HEK293 (cell line): ENCODE measurements around the gene RHOT2.
A peak's percentile ranks its signal among the peaks of the same experiment; 100 is the strongest.

ENCODE experiments used
- CTCF ChIA-PET: fragments of 350-600 bp; formaldehyde crosslinking; extraction: SDS; loops from one replicate; lab custom pipeline; 2021; ENCODE audit warnings: antibody characterized with exemption; lab: Yijun Ruan, JAX
- POLR2A ChIA-PET: fragments of 300-600 bp; formaldehyde crosslinking; extraction: SDS; loops from one replicate; lab custom pipeline; 2020; ENCODE audit warnings: antibody characterized with exemption, inconsistent platforms; lab: Yijun Ruan, JAX
- H3K27ac ChIP-seq: fragments of 200-500 bp; sonication (Bioruptor generic); 2 replicates; pipeline ENCODE4 v1.5.1; 2014; ENCODE audit warnings: low read depth, low read length, control low read depth, inconsistent platforms; ENCODE audit errors: extremely low read depth
- H3K36me3 ChIP-seq, 2 experiments: fragments of 200-500 bp in 1 of 2; sonication (Bioruptor generic) in 1 of 2; 1 replicate in 1 of 2; 2 replicates in 1 of 2; pipeline ENCODE4 v1.5.1; 2014 to 2017; ENCODE audit warnings: inconsistent platforms in 2 of 2, low read length in 2 of 2; ENCODE audit not compliant: control insufficient read depth in 2 of 2, insufficient read depth in 1 of 2
- H3K4me1 ChIP-seq: fragments of 200-500 bp; sonication (Bioruptor generic); 2 replicates; pipeline ENCODE4 v1.5.1; 2014; ENCODE audit warnings: mild to moderate bottlenecking, low read length, inconsistent platforms; ENCODE audit not compliant: control insufficient read depth, insufficient read depth
- H3K4me3 ChIP-seq: 2 replicates; pipeline ENCODE4 v1.5.1; 2011; ENCODE audit warnings: low read depth, mild to moderate bottlenecking, control low read depth, low read length, moderate library complexity
- H3K9me3 ChIP-seq: fragments of 200-500 bp; sonication (Bioruptor generic); 2 replicates; pipeline ENCODE4 v1.5.1; 2014; ENCODE audit warnings: low read depth, low read length, inconsistent platforms; ENCODE audit not compliant: control insufficient read depth, insufficient read depth
- BCL11B ChIP-seq: fragments of 450-650 bp; formaldehyde crosslinking; IDR thresholded peaks from 2 replicates; pipeline ENCODE4 v1.5.1; 2016; ENCODE audit warnings: low read depth, missing biosample characterization, missing genetic modification characterization
- EGR2 ChIP-seq: fragments of 450-650 bp; formaldehyde crosslinking; IDR thresholded peaks from 2 replicates; pipeline ENCODE4 v1.5.1; 2016; ENCODE audit warnings: low read depth, missing biosample characterization, missing genetic modification characterization
- FEZF1 ChIP-seq: fragments of 450-650 bp; formaldehyde crosslinking; IDR thresholded peaks from 2 replicates; pipeline ENCODE4 v1.5.1; 2016; ENCODE audit warnings: missing biosample characterization, missing genetic modification characterization
- GLIS1 ChIP-seq: fragments of 450-650 bp; formaldehyde crosslinking; IDR thresholded peaks from 2 replicates; pipeline ENCODE4 v1.5.1; 2016; ENCODE audit warnings: missing biosample characterization, missing genetic modification characterization
- KLF9 ChIP-seq: fragments of 450-650 bp; formaldehyde crosslinking; IDR thresholded peaks from 2 replicates; pipeline ENCODE4 v1.5.1; 2016; ENCODE audit warnings: missing biosample characterization, missing genetic modification characterization, low read depth
- PRDM4 ChIP-seq: fragments of 450-650 bp; formaldehyde crosslinking; IDR thresholded peaks from 2 replicates; pipeline ENCODE4 v1.5.1; 2017; ENCODE audit warnings: missing biosample characterization, missing genetic modification characterization
- SP2 ChIP-seq: fragments of 450-650 bp; formaldehyde crosslinking; IDR thresholded peaks from 2 replicates; pipeline ENCODE4 v1.5.1; 2016; ENCODE audit warnings: missing biosample characterization, missing genetic modification characterization
- ZFHX2 ChIP-seq: fragments of 450-650 bp; formaldehyde crosslinking; conservative IDR thresholded peaks from 2 replicates; pipeline ENCODE4 v1.5.1; 2016; ENCODE audit warnings: missing biosample characterization, missing genetic modification characterization
- ZIC2 ChIP-seq: fragments of 450-650 bp; formaldehyde crosslinking; IDR thresholded peaks from 2 replicates; pipeline ENCODE4 v1.5.1; 2016; ENCODE audit warnings: missing biosample characterization, missing genetic modification characterization
- ZNF132 ChIP-seq: fragments of 450-650 bp; formaldehyde crosslinking; IDR thresholded peaks from 2 replicates; pipeline ENCODE4 v1.5.1; 2017; ENCODE audit warnings: missing biosample characterization, missing genetic modification characterization, borderline replicate concordance
- ZNF24 ChIP-seq: fragments of 450-650 bp; formaldehyde crosslinking; IDR thresholded peaks from 2 replicates; pipeline ENCODE4 v1.5.1; 2016; ENCODE audit warnings: missing biosample characterization, missing genetic modification characterization
- ZNF266 ChIP-seq: fragments of 450-650 bp; formaldehyde crosslinking; IDR thresholded peaks from 2 replicates; pipeline ENCODE4 v1.5.1; 2016; ENCODE audit warnings: missing biosample characterization, missing genetic modification characterization, low read depth
- ZNF302 ChIP-seq: fragments of 450-650 bp; formaldehyde crosslinking; IDR thresholded peaks from 2 replicates; pipeline ENCODE4 v1.5.1; 2016; ENCODE audit warnings: missing biosample characterization, missing genetic modification characterization, low read depth
- TF ChIP-seq, protein P1 (sequence below): fragments of 450-650 bp; formaldehyde crosslinking; IDR thresholded peaks from 2 replicates; pipeline ENCODE4 v1.5.1; 2017; ENCODE audit warnings: missing biosample characterization, missing genetic modification characterization
- TF ChIP-seq, protein P2 (sequence below): fragments of 450-650 bp; formaldehyde crosslinking; IDR thresholded peaks from 2 replicates; pipeline ENCODE4 v1.5.1; 2016; ENCODE audit warnings: missing biosample characterization, missing genetic modification characterization

Gene RHOT2

GRCh38 chr16:700684-701584, 33.0 kb downstream of the RHOT2 start (continued):
- TF ChIP-seq, protein P1, sequence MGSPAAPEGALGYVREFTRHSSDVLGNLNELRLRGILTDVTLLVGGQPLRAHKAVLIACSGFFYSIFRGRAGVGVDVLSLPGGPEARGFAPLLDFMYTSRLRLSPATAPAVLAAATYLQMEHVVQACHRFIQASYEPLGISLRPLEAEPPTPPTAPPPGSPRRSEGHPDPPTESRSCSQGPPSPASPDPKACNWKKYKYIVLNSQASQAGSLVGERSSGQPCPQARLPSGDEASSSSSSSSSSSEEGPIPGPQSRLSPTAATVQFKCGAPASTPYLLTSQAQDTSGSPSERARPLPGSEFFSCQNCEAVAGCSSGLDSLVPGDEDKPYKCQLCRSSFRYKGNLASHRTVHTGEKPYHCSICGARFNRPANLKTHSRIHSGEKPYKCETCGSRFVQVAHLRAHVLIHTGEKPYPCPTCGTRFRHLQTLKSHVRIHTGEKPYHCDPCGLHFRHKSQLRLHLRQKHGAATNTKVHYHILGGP (tag by site-specific recombination), result no peak
- no peak for TF ChIP-seq ZNF24 (tag by site-specific recombination)

DNA sequence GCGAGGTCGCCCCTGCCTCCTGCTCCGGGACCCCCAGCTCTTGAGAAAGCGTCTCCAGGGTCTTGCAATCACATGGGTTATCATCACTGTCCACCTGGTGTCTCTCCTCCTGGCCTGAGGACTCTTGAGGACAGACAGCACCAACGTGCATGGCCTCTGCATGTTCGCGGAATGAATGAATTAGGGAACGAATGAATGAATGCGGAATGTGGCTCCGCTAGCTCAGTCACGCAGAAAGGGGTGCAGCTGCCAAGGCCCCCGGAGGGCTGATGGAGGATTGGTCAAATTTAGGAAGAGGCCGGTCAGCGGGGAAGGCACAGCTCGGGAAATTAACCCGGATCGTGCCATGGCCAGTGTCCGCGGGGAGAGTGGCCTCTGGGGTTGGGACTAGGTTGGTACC, 34.4 kb downstream of the RHOT2 start:
- H3K4me3 ChIP-seq, result no peak overlapping the region
- CTCF ChIA-PET, result interaction anchor here (0.6 to 1.0 kb wide), 2 partner anchors 8 to 16 kb away, joined by 3 to 9 read pairs; no protein-coding TSS in a partner anchor
- no peaks in the 10 kb centered on the region for H3K36me3 ChIP-seq

DNA sequence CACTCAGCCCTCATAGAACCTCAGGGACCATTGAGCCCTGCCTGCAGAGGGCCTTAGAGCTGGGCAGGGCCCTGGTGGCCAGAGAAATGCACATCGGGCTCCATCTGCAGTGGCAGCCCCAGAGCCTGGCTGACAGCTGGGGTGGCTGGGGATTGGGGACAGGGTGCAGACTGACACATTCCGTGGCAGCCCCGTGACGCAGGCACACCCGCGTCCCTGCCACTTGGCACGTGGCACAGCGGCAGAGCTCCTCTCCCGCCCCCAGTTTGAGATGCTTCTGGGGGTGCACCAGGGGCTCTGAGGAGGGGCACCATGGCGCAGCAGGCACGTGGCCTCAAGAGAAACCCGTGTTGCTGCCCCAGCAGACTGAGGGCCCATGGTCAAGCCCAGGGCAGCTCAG, 35.5 kb downstream of the RHOT2 start:
- TF ChIP-seq, protein P2, sequence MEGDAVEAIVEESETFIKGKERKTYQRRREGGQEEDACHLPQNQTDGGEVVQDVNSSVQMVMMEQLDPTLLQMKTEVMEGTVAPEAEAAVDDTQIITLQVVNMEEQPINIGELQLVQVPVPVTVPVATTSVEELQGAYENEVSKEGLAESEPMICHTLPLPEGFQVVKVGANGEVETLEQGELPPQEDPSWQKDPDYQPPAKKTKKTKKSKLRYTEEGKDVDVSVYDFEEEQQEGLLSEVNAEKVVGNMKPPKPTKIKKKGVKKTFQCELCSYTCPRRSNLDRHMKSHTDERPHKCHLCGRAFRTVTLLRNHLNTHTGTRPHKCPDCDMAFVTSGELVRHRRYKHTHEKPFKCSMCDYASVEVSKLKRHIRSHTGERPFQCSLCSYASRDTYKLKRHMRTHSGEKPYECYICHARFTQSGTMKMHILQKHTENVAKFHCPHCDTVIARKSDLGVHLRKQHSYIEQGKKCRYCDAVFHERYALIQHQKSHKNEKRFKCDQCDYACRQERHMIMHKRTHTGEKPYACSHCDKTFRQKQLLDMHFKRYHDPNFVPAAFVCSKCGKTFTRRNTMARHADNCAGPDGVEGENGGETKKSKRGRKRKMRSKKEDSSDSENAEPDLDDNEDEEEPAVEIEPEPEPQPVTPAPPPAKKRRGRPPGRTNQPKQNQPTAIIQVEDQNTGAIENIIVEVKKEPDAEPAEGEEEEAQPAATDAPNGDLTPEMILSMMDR (tag by site-specific recombination), result 0 out of 2 replicates have a peak, but pooled peaks have one; percentile 12
- no peak for TF ChIP-seq ZNF132 (tag by site-specific recombination)
- no peak for TF ChIP-seq PRDM4 (tag by site-specific recombination)
- TF ChIP-seq KLF9, result no peak
- no peak for TF ChIP-seq ZNF266 (tag by site-specific recombination)
- no peak overlapping the region for H3K4me3 ChIP-seq
- CTCF ChIA-PET, result interaction anchor here (0.8 to 1.1 kb wide), 2 partner anchors 9 to 10 kb away, joined by 3 to 7 read pairs; no protein-coding TSS in a partner anchor
- H3K9me3 ChIP-seq, result no peaks in the 10 kb centered on the region
- POLR2A ChIA-PET, result interaction anchor here (2.0 kb wide), 1 partner anchor 13 kb away, joined by 8 read pairs; the partner anchor contains the start of gene WDR24
- no peaks in the 10 kb centered on the region for H3K4me1 ChIP-seq
- H3K27ac ChIP-seq, result no peak overlapping the region
- no peaks in the 10 kb centered on the region for H3K36me3 ChIP-seq

More for the DNA sequence above, 34.4 kb downstream of the RHOT2 start:
- 0 out of 2 replicates have a peak, but pooled peaks have one; percentile 34 for TF ChIP-seq ZNF24 (tag by site-specific recombination)
- TF ChIP-seq ZNF302 (tag by site-specific recombination), result no peak
- no peaks in the 10 kb centered on the region for H3K4me1 ChIP-seq
- H3K27ac ChIP-seq, result no peak overlapping the region
- no peaks in the 10 kb centered on the region for H3K9me3 ChIP-seq
- POLR2A ChIA-PET, result interaction anchor here (2.0 kb wide), 1 partner anchor 12 kb away, joined by 8 read pairs; the partner anchor contains the start of gene WDR24

GRCh38 chr16:704047-704446, 36.1 kb downstream of the RHOT2 start:
- Histone ChIP-seq H3K27ac (no peak overlapping the region), H3K4me1 (no peaks in the 10 kb centered on the region), H3K9me3 (no peaks in the 10 kb centered on the region), H3K36me3 (no peaks in the 10 kb centered on the region)
- ChIA-PET POLR2A (no interaction called here), CTCF (interaction anchor here (0.8 to 1.1 kb wide), 3 partner anchors 8 to 142 kb away, joined by 3 to 7 read pairs (median 4); no protein-coding TSS in a partner anchor)
- TF ChIP-seq SP2 (peak; percentile 58), EGR2 (tag by site-specific recombination) (peak; percentile 70), FEZF1 (tag by site-specific recombination) (no peak), GLIS1 (tag by site-specific recombination) (peak; percentile 21; the same call in 1 of the 2 replicates), BCL11B (tag by site-specific recombination) (no peak), ZIC2 (tag by site-specific recombination) (peak; percentile 41), ZFHX2 (peak; percentile 80)
- TF ChIP-seq, all 188 proteins: peak for 5
- no peak overlapping the region for H3K4me3 ChIP-seq
